Glutamatergic neuron (in vitro differentiated cells): ENCODE results near the gene RAB12. TPM values are rescaled to one million over a fixed set of nuclear protein-coding genes. Genes with fewer than 3 reads are reported as not detected.

Source experiments
- DNase-seq: peaks from one replicate; pipeline ENCODE4 v3.0.0; 2022
- H3K27ac Mint-ChIP-seq: one replicate; pipeline ENCODE4 v1.8.0; 2020; ENCODE audit warnings: mild to moderate bottlenecking, mixed read lengths, inconsistent platforms; ENCODE audit not compliant: unreplicated experiment
- H3K27me3 Mint-ChIP-seq: one replicate; pipeline ENCODE4 v1.8.0; 2020; ENCODE audit warnings: mild to moderate bottlenecking, moderate library complexity, mixed read lengths, inconsistent platforms; ENCODE audit not compliant: unreplicated experiment
- H3K36me3 Mint-ChIP-seq: one replicate; pipeline ENCODE4 v1.8.0; 2020; ENCODE audit warnings: mild to moderate bottlenecking, mixed read lengths, inconsistent platforms; ENCODE audit not compliant: unreplicated experiment
- H3K4me1 Mint-ChIP-seq: one replicate; pipeline ENCODE4 v1.8.0; 2020; ENCODE audit warnings: mild to moderate bottlenecking, low read depth, mixed read lengths, inconsistent platforms; ENCODE audit not compliant: unreplicated experiment
- H3K4me3 Mint-ChIP-seq: one replicate; pipeline ENCODE4 v1.8.0; 2020; ENCODE audit warnings: mild to moderate bottlenecking, mixed read lengths, inconsistent platforms; ENCODE audit not compliant: unreplicated experiment
- H3K9me3 Mint-ChIP-seq: one replicate; pipeline ENCODE4 v1.8.0; 2020; ENCODE audit warnings: mild to moderate bottlenecking, moderate library complexity, mixed read lengths, inconsistent platforms; ENCODE audit not compliant: unreplicated experiment
- total RNA-seq: library from RNA; stranded (reverse); fragmentation: NEBNext Ultra II Directional; extraction: Animal tissue kit (Norgen Biotek cat#: 25700); gene quantifications from one replicate; pipeline ENCODE4 v1.2.1, GENCODE V29; 2021; ENCODE audit not compliant: unreplicated experiment
- TF ChIP-seq, protein P1 (sequence below): fragments of 200-600 bp; sonication (generic); IDR thresholded peaks from one replicate; pipeline ENCODE4 v1.5.0; 2021; ENCODE audit not compliant: partially characterized antibody, unreplicated experiment

RAB12 gene
- total RNA-seq, 1 donor from 2014 or later, result 28.8 TPM

DNA sequence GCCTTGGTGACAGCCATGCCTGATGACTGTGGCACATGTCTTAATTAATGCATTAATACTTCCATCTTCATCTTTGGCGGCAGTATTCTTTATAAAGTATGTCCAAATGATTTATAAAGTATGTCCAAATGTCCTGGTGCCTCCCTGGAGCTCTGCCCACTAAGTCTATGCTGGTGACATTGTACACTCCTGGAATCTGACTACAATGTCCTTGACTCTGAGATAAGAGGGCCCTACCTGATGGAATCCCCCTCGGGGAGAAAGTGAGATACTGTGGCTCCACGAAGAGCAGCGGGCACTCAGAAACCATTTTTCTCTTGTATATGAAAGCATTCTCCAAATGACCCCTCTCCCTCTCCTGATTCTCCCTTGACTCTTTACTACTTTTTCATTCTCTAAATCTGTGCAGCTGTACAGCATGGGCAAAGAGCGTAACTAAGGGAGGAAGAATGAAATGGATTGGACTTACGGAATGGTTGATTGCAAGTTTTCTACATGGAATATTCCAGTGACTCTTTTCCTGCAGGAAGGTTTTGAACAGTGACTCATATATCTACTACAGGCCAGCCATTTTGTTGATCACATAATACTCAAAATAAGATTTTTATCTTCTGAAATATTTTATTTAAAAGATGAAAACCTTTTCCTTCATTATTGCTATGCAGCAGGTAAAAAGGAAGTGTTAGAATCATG, 17.3 kb downstream of the RAB12 start:
- Mint-ChIP-seq H3K9me3 (no peaks in the 10 kb centered on the region), H3K27me3 (peaks cover 1% of the 10 kb centered on the region), H3K27ac (no peak overlapping the region), H3K4me1 (peaks cover 36% of the 10 kb centered on the region), H3K36me3 (no peaks in the 10 kb centered on the region), H3K4me3 (no peak overlapping the region)
- TF ChIP-seq, protein P1, sequence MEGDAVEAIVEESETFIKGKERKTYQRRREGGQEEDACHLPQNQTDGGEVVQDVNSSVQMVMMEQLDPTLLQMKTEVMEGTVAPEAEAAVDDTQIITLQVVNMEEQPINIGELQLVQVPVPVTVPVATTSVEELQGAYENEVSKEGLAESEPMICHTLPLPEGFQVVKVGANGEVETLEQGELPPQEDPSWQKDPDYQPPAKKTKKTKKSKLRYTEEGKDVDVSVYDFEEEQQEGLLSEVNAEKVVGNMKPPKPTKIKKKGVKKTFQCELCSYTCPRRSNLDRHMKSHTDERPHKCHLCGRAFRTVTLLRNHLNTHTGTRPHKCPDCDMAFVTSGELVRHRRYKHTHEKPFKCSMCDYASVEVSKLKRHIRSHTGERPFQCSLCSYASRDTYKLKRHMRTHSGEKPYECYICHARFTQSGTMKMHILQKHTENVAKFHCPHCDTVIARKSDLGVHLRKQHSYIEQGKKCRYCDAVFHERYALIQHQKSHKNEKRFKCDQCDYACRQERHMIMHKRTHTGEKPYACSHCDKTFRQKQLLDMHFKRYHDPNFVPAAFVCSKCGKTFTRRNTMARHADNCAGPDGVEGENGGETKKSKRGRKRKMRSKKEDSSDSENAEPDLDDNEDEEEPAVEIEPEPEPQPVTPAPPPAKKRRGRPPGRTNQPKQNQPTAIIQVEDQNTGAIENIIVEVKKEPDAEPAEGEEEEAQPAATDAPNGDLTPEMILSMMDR, result no peak
- DNase-seq, result no peak

GRCh38 chr18:8627107-8627472, 17.9 kb downstream of the RAB12 start:
- peaks cover 33% of the 10 kb centered on the region for H3K4me1 Mint-ChIP-seq
- DNase-seq, result no peak
- peaks cover 1% of the 10 kb centered on the region for H3K27me3 Mint-ChIP-seq
- no peaks in the 10 kb centered on the region for H3K36me3 Mint-ChIP-seq
- H3K4me3 Mint-ChIP-seq, result no peak overlapping the region
- no peaks in the 10 kb centered on the region for H3K9me3 Mint-ChIP-seq
- no peak overlapping the region for H3K27ac Mint-ChIP-seq
- TF ChIP-seq, protein P1, result no peak

- peaks cover 28% of the 10 kb centered on the region for H3K4me1 Mint-ChIP-seq
- H3K4me3 Mint-ChIP-seq, result no peak overlapping the region
- no peaks in the 10 kb centered on the region for H3K9me3 Mint-ChIP-seq
- H3K36me3 Mint-ChIP-seq, result no peaks in the 10 kb centered on the region
- H3K27me3 Mint-ChIP-seq, result peaks cover 1% of the 10 kb centered on the region
- TF ChIP-seq, protein P1, result no peak
- H3K27ac Mint-ChIP-seq, result no peak overlapping the region
- no peak for DNase-seq
Observed at GRCh38 chr18:8627540-8627939, 18.3 kb downstream of the RAB12 start.

DNA sequence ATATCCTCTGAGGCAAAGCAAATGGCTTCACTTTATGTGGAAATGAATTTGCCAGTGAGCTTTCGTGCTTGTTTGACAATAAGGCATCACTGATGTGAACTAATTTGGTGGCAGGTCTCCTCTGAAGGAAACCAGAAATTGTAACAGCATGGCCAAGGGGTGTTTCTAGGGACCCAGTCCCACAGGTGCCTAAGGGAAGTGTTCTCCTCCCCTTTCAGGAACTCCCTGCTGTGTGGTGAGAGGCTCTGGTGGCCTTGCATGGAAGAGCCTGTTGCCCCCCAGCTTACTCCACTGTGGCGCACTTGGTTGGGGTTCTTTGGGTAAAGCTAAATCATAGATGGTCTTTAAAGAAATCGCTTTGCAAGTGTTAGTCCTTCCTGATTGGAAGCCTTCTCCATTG, 20.4 kb downstream of the RAB12 start:
- H3K4me1 Mint-ChIP-seq, result peaks cover 14% of the 10 kb centered on the region
- no peak overlapping the region for H3K27ac Mint-ChIP-seq
- H3K9me3 Mint-ChIP-seq, result no peaks in the 10 kb centered on the region
- no peaks in the 10 kb centered on the region for H3K36me3 Mint-ChIP-seq
- H3K4me3 Mint-ChIP-seq, result no peak overlapping the region
- TF ChIP-seq, protein P1, result no peak
- peaks cover 1% of the 10 kb centered on the region for H3K27me3 Mint-ChIP-seq
- no peak for DNase-seq

DNA sequence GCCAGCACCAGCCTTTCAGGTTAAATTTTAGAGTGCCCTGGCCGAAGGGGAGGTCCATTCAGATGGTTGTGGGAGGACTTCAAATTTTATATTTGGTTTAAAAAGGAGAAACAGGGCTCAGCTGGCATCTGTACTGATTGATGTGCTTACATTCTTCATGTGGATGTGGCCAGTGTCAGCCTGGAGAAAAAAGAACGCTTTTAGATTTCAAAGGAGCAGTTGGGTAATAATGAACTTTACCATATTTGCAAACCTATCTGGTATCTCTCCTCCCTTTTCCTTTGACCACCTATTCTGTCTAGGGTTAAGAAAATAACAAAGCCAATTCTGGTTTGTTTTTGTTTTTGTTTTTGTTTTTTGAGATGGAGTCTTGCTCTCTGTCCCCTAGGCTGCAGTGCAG, 21.3 kb downstream of the RAB12 start:
- DNase-seq, result no peak
- Mint-ChIP-seq H3K4me3 (no peak overlapping the region), H3K27ac (no peak overlapping the region), H3K36me3 (no peaks in the 10 kb centered on the region), H3K27me3 (no peaks in the 10 kb centered on the region), H3K4me1 (peaks cover 7% of the 10 kb centered on the region), H3K9me3 (no peaks in the 10 kb centered on the region)
- TF ChIP-seq, protein P1, result no peak
